ENCODE measurements around the gene BRD2. TPM values are rescaled to one million over a fixed set of nuclear protein-coding genes. Genes with fewer than 3 reads are reported as not detected.

BRD2 gene
- total RNA-seq, 1 experiment from 2014 or later: 252 TPM

DNA sequence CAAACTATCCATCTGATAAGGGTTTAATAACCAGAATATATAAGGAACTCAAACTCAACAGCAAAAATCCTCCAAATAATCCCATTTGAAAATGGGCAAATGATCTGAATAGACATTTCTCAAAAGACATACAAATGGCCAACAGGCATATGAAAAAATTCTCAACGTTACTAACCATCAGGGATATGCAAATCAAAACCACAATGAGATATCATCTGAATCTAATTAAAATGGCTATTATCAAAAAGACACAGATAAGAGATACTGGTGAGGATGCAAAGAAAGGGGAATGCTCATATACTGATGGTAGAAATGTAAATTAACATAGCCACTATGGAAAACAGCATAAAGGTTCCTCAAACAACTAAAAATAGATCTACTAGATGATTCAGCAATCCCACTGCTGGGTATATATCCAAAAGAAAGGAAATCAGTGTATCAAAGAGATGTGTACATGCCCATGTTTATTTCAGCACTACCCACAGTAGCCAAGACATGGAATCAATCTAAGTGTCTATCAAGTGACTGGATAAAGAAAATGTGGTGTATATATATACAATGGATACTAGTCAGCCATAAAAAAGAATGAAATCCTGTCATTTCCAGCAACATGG lies 6.1 kb upstream of the BRD2 start:
- no peak overlapping the region for H3K56ac ChIP-seq (ENCODE audit: insufficient read length, low read depth, low read length)
- H3K14ac ChIP-seq (ENCODE audit: insufficient read depth, low read length): no peak overlapping the region
- H3K27me3 Mint-ChIP-seq (ENCODE audit: low read depth): no peaks in the 10 kb centered on the region

More for the DNA sequence above, 6.1 kb upstream of the BRD2 start:
- H3K9me3 ChIP-seq (ENCODE audit: control insufficient read depth, low read depth, low read length): no peaks in the 10 kb centered on the region
- no peaks in the 10 kb centered on the region; the same call in 1 of the 2 replicates for H3K79me2 ChIP-seq (ENCODE audit: insufficient read depth, low read length)
- H3K18ac ChIP-seq (ENCODE audit: insufficient read length, low read depth, low read length): no peak overlapping the region
- H2BK15ac ChIP-seq (ENCODE audit: low read depth, low read length): no peak overlapping the region
- H3K23me2 ChIP-seq (ENCODE audit: insufficient read length, low read depth, low read length, poor library complexity, severe bottlenecking): no peaks in the 10 kb centered on the region
- no peaks in the 10 kb centered on the region for H3K4me1 ChIP-seq (ENCODE audit: insufficient read depth, low read length)
- H2AK5ac ChIP-seq (ENCODE audit: insufficient read length, low read length): no peak overlapping the region
- H3K23ac ChIP-seq (ENCODE audit: insufficient read length, low read depth, low read length): no peak overlapping the region
- Mint-ChIP-seq H3K27ac (no peak overlapping the region), H3K36me3 (ENCODE audit: insufficient read depth in 1 of 3, low read depth in 3 of 3) (peaks cover 0 to 2% (median 0%) of the 10 kb centered on the region in 3 experiments; a peak in 2 of 7 replicates), H3K9me3 (no peaks in the 10 kb centered on the region), H3K4me1 (peaks cover 8 to 9% of the 10 kb centered on the region in 2 experiments), H3K4me3 (no peak overlapping the region)
- WGBS (ENCODE audit: extremely low coverage, insufficient read length, low lambda C conversion rate): no CpG with 5 or more reads among the region's 1 CpG
- H3T11ph ChIP-seq (ENCODE audit: low read length): no peak overlapping the region
- H4K5ac ChIP-seq (ENCODE audit: insufficient read length, low read depth, low read length): no peak overlapping the region
- H4K8ac ChIP-seq (replicated peaks; ENCODE audit: insufficient read length, low read depth, low read length): no peak overlapping the region
- no peaks in the 10 kb centered on the region for H3K79me1 ChIP-seq (ENCODE audit: insufficient read depth, low read depth, low read length, poor library complexity, severe bottlenecking)
- no peak overlapping the region for H3K9ac ChIP-seq (ENCODE audit: extremely low read depth, insufficient read length, low read length)
- H3K27me3 ChIP-seq (ENCODE audit: insufficient read depth, low read length): no peaks in the 10 kb centered on the region
- H4K91ac ChIP-seq (ENCODE audit: insufficient read length, low read depth, low read length): no peak overlapping the region
- no peak overlapping the region for H2BK12ac ChIP-seq (ENCODE audit: insufficient read length, low read depth, low read length)
- H2BK120ac ChIP-seq (ENCODE audit: low read depth, low read length, poor library complexity, severe bottlenecking): no peak overlapping the region
- no peak overlapping the region for H2BK5ac ChIP-seq (ENCODE audit: insufficient read length, low read length)
- H2BK20ac ChIP-seq (ENCODE audit: low read depth, low read length, poor library complexity, severe bottlenecking): no peak overlapping the region
- no peak for TF ChIP-seq CTCF (conservative IDR thresholded peaks at IDR 0.05)
- H4K20me1 ChIP-seq (ENCODE audit: control insufficient read depth, insufficient read depth, insufficient read length): no peaks in the 10 kb centered on the region
- no peak overlapping the region for H2AFZ ChIP-seq (ENCODE audit: low read length)
- H3K27ac ChIP-seq (ENCODE audit: insufficient read length, low read depth, low read length): no peak overlapping the region
- H3K4me2 ChIP-seq (ENCODE audit: insufficient read depth, insufficient read length, low read length): no peak overlapping the region
- H3K4ac ChIP-seq (ENCODE audit: low read depth, low read length): no peak overlapping the region
- no peak for DNase-seq
